WTC11 (cell line): ENCODE measurements around the gene WSCD2. TPM values are rescaled to one million over a fixed set of nuclear protein-coding genes. Genes with fewer than 3 reads are reported as not detected.

Source experiments
- ATAC-seq: fragments of 200-7000 bp; cut with Tn5 transposase; 2 replicates; pipeline ENCODE4 v1.10.0; 2021; ENCODE audit warnings: mild to moderate bottlenecking, moderate library complexity
- CTCF ChIA-PET: fragments of 300-600 bp; sonication (Branson Sonifier 250); formaldehyde crosslinking; loops from one replicate; lab custom pipeline; 2021; ENCODE audit warnings: antibody characterized with exemption; lab: Charles Lee
- POLR2A ChIA-PET: fragments of 350-600 bp; sonication (Branson Sonifier 250); formaldehyde crosslinking; loops from one replicate; lab custom pipeline; 2021; ENCODE audit warnings: antibody characterized with exemption; lab: Charles Lee
- DNase-seq: peaks from one replicate; pipeline ENCODE4 v3.0.0; 2021; ENCODE audit warnings: low spot score
- H3K27ac Mint-ChIP-seq: 2 replicates; pipeline ENCODE4 v1.8.0; 2021; ENCODE audit warnings: mixed read lengths
- H3K27me3 Mint-ChIP-seq: 2 replicates; pipeline ENCODE4 v1.8.0; 2021; ENCODE audit warnings: low read depth, mild to moderate bottlenecking, moderate library complexity, mixed read lengths
- H3K36me3 Mint-ChIP-seq: 2 replicates; pipeline ENCODE4 v1.8.0; 2021; ENCODE audit warnings: mixed read lengths
- H3K4me1 Mint-ChIP-seq: 2 replicates; pipeline ENCODE4 v1.8.0; 2022; ENCODE audit warnings: mixed read lengths
- H3K4me3 Mint-ChIP-seq: 2 replicates; pipeline ENCODE4 v1.8.0; 2021; ENCODE audit warnings: mild to moderate bottlenecking, moderate library complexity, mixed read lengths
- H3K9me3 Mint-ChIP-seq: 2 replicates; pipeline ENCODE4 v1.8.0; 2021; ENCODE audit warnings: mixed read lengths
- EMX1 ChIP-seq: fragments of 250-450 bp; sonication (Bioruptor Pico); IDR thresholded peaks from 2 replicates; pipeline ENCODE4 v1.8.0; 2021; ENCODE audit warnings: mild to moderate bottlenecking
- FOXJ3 ChIP-seq: sonication (generic); formaldehyde crosslinking; IDR thresholded peaks from 2 replicates; pipeline ENCODE4 v1.9.0; 2021; ENCODE audit warnings: missing genetic modification reagents, mild to moderate bottlenecking, borderline replicate concordance
- MYBL2 ChIP-seq: sonication (generic); formaldehyde crosslinking; IDR thresholded peaks from 2 replicates; pipeline ENCODE4 v1.8.1; 2023; ENCODE audit warnings: mild to moderate bottlenecking, moderate library complexity, missing genetic modification reagents
- NR2C2 ChIP-seq: sonication (generic); formaldehyde crosslinking; IDR thresholded peaks from 2 replicates; pipeline ENCODE4 v1.8.0; 2022; ENCODE audit warnings: mild to moderate bottlenecking, missing genetic modification reagents
- OVOL2 ChIP-seq: fragments of 250-450 bp; sonication (Bioruptor Pico); IDR thresholded peaks from 2 replicates; pipeline ENCODE4 v1.9.0; 2021; ENCODE audit warnings: mild to moderate bottlenecking, borderline replicate concordance
- TEAD1 ChIP-seq: sonication (generic); formaldehyde crosslinking; IDR thresholded peaks from 2 replicates; pipeline ENCODE4 v1.8.0; 2022; ENCODE audit warnings: mild to moderate bottlenecking, missing genetic modification reagents
- ZNF121 ChIP-seq: sonication (generic); formaldehyde crosslinking; IDR thresholded peaks from 2 replicates; pipeline ENCODE4 v1.8.0; 2023; ENCODE audit warnings: missing genetic modification reagents
- ZNF423 ChIP-seq: fragments of 250-450 bp; sonication (Bioruptor Pico); IDR thresholded peaks from 2 replicates; pipeline ENCODE4 v2.1.2; 2022; ENCODE audit warnings: mild to moderate bottlenecking, moderate library complexity
- ZNF671 ChIP-seq: fragments of 250-450 bp; sonication (Bioruptor Pico); IDR thresholded peaks from 2 replicates; pipeline ENCODE4 v1.8.0; 2021; ENCODE audit warnings: mild to moderate bottlenecking
- total RNA-seq: library from RNA; stranded (reverse); gene quantifications from 3 replicates; pipeline ENCODE4 v1.2.3, GENCODE V29; 2021
- TF ChIP-seq, protein P1 (sequence below): sonication (generic); formaldehyde crosslinking; IDR thresholded peaks from 2 replicates; pipeline ENCODE4 v1.8.1; 2022; ENCODE audit warnings: low read depth, missing genetic modification reagents, borderline replicate concordance
- TF ChIP-seq, protein P2 (sequence below): sonication (generic); formaldehyde crosslinking; IDR thresholded peaks from 2 replicates; pipeline ENCODE4 v1.8.0; 2023; ENCODE audit warnings: mild to moderate bottlenecking, missing genetic modification reagents
- TF ChIP-seq, protein P3 (sequence below): sonication (generic); formaldehyde crosslinking; conservative IDR thresholded peaks from 2 replicates; pipeline ENCODE4 v1.8.1; 2022; ENCODE audit warnings: mild to moderate bottlenecking, missing genetic modification reagents
- TF ChIP-seq, protein P4 (sequence below): sonication (generic); formaldehyde crosslinking; IDR thresholded peaks from 2 replicates; pipeline ENCODE4 v1.8.1; 2023; ENCODE audit warnings: mild to moderate bottlenecking, missing genetic modification reagents
- TF ChIP-seq, protein P5 (sequence below): sonication (generic); formaldehyde crosslinking; IDR thresholded peaks from 2 replicates; pipeline ENCODE4 v1.8.1; 2023; ENCODE audit warnings: mild to moderate bottlenecking, missing genetic modification reagents, moderate library complexity
- TF ChIP-seq, protein P6 (sequence below): fragments of 200-600 bp; IDR thresholded peaks from 2 replicates; pipeline ENCODE4 v1.8.0; 2022; ENCODE audit warnings: antibody characterized with exemption

Gene WSCD2
- total RNA-seq, 1 experiment from 2014 or later = 1.1 TPM

DNA sequence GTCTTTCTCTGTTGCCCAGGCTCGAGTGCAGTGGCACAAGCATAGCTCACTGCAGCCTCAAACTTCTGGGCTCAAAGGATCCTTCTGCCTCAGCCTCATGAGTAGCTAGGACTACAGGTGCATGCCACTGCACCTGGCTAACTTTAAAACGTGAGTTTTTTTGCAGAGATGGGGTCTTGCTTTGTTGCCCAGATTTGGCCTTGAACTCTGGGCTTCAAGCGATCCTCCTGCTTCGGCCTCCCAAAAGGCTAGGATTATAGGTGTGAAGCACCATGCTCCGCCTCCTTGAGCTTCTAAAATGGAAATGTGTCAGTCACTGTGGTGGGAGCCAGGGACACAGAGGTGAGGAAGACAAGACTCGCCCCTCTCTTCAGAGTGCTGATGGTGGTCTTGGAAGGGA is 45.6 kb downstream of the WSCD2 start:
- ChIA-PET POLR2A (no interaction called here), CTCF (interaction anchor here (1.2 to 2.8 kb wide), 4 partner anchors 8 to 263 kb away, joined by 3 to 10 read pairs (median 4); partner anchors contain the start of gene WSCD2)
- Mint-ChIP-seq H3K4me1 (peaks cover 44% of the 10 kb centered on the region), H3K4me3 (no peak overlapping the region), H3K9me3 (peaks cover 17% of the 10 kb centered on the region), H3K27me3 (no peaks in the 10 kb centered on the region; the same call in 1 of the 2 replicates), H3K36me3 (peaks cover 11% of the 10 kb centered on the region), H3K27ac (no peak overlapping the region)
- peak; percentile 84 for TF ChIP-seq ZNF121
- TF ChIP-seq, protein P1, sequence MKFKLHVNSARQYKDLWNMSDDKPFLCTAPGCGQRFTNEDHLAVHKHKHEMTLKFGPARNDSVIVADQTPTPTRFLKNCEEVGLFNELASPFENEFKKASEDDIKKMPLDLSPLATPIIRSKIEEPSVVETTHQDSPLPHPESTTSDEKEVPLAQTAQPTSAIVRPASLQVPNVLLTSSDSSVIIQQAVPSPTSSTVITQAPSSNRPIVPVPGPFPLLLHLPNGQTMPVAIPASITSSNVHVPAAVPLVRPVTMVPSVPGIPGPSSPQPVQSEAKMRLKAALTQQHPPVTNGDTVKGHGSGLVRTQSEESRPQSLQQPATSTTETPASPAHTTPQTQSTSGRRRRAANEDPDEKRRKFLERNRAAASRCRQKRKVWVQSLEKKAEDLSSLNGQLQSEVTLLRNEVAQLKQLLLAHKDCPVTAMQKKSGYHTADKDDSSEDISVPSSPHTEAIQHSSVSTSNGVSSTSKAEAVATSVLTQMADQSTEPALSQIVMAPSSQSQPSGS = no peak
- TF ChIP-seq, protein P2, sequence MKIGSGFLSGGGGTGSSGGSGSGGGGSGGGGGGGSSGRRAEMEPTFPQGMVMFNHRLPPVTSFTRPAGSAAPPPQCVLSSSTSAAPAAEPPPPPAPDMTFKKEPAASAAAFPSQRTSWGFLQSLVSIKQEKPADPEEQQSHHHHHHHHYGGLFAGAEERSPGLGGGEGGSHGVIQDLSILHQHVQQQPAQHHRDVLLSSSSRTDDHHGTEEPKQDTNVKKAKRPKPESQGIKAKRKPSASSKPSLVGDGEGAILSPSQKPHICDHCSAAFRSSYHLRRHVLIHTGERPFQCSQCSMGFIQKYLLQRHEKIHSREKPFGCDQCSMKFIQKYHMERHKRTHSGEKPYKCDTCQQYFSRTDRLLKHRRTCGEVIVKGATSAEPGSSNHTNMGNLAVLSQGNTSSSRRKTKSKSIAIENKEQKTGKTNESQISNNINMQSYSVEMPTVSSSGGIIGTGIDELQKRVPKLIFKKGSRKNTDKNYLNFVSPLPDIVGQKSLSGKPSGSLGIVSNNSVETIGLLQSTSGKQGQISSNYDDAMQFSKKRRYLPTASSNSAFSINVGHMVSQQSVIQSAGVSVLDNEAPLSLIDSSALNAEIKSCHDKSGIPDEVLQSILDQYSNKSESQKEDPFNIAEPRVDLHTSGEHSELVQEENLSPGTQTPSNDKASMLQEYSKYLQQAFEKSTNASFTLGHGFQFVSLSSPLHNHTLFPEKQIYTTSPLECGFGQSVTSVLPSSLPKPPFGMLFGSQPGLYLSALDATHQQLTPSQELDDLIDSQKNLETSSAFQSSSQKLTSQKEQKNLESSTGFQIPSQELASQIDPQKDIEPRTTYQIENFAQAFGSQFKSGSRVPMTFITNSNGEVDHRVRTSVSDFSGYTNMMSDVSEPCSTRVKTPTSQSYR (CRISPR knock-in tag) = no peak
- no peak for TF ChIP-seq FOXJ3 (CRISPR knock-in tag)
- TF ChIP-seq NR2C2 (CRISPR knock-in tag) = no peak
- ATAC-seq (no peak), DNase-seq (no peak)

DNA sequence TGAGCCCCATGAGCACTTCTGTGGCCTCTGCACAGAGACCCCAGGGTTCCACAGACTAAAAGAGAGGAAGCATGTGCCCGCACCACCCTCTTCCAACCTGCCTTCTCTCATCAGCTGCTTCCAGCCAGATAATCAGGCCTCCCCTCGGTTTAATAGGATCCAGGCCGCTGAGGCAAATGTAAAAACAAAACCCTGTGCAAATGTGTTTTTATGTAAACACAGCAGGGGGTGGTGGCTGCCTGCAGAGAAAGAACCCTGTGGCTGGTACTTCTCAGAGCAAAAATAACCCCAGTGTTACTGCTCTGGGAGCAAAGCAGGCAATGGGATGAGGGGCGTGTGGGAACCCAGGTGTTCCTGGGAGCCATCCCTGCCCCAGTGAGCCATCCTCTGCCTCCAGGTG is 46.2 kb downstream of the WSCD2 start:
- peaks cover 17% of the 10 kb centered on the region for H3K9me3 Mint-ChIP-seq
- DNase-seq = peak; percentile 17
- no peak overlapping the region for H3K4me3 Mint-ChIP-seq
- peak overlapping the region; percentile 65 for H3K27ac Mint-ChIP-seq
- H3K27me3 Mint-ChIP-seq = no peaks in the 10 kb centered on the region; the same call in 1 of the 2 replicates
- no peak for TF ChIP-seq NR2C2 (CRISPR knock-in tag)
- TF ChIP-seq, protein P3, sequence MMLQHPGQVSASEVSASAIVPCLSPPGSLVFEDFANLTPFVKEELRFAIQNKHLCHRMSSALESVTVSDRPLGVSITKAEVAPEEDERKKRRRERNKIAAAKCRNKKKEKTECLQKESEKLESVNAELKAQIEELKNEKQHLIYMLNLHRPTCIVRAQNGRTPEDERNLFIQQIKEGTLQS (CRISPR knock-in tag) = no peak
- TF ChIP-seq ZNF423 (CRISPR knock-in tag) = peak; percentile 92
- TF ChIP-seq, protein P4, sequence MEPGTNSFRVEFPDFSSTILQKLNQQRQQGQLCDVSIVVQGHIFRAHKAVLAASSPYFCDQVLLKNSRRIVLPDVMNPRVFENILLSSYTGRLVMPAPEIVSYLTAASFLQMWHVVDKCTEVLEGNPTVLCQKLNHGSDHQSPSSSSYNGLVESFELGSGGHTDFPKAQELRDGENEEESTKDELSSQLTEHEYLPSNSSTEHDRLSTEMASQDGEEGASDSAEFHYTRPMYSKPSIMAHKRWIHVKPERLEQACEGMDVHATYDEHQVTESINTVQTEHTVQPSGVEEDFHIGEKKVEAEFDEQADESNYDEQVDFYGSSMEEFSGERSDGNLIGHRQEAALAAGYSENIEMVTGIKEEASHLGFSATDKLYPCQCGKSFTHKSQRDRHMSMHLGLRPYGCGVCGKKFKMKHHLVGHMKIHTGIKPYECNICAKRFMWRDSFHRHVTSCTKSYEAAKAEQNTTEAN = no peak
- TF ChIP-seq TEAD1 = peak; percentile 49; the same call in 1 of the 2 replicates
- ATAC-seq = peak; percentile 38
- CTCF ChIA-PET = interaction anchor here (1.5 kb wide), 1 partner anchor 46 kb away, joined by 6 read pairs; the partner anchor contains the start of gene WSCD2
- POLR2A ChIA-PET = no interaction called here
- peaks cover 45% of the 10 kb centered on the region for H3K4me1 Mint-ChIP-seq
- H3K36me3 Mint-ChIP-seq = peaks cover 11% of the 10 kb centered on the region

DNA sequence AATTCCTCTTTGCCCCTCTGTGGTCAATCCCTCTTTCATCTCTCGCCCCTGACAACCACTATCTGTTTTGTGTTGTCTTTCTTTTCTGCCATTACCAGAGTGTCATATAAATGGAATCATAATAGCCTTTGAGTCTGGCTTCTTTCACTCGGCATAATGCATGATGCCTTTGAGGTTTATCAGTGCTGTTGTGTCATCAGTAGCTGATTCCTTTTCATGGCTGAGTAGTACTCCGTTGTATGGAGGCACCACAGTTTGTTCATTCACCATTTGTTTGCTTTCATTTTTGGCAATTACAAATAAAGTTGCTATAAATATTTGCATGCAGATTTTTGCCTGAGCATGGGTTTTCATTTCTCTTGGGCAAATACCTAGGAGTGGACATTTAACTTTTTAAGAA is 47.2 kb downstream of the WSCD2 start:
- Mint-ChIP-seq H3K27me3 (no peaks in the 10 kb centered on the region; the same call in 1 of the 2 replicates), H3K4me3 (no peak overlapping the region), H3K27ac (no peak overlapping the region; the same call in 1 of the 2 replicates), H3K9me3 (peaks cover 17% of the 10 kb centered on the region), H3K4me1 (peaks cover 43% of the 10 kb centered on the region), H3K36me3 (peaks cover 11% of the 10 kb centered on the region)
- ChIA-PET POLR2A (no interaction called here), CTCF (no interaction called here)
- DNase-seq (no peak), ATAC-seq (no peak)
- TF ChIP-seq EMX1 (CRISPR knock-in tag) = no peak

DNA sequence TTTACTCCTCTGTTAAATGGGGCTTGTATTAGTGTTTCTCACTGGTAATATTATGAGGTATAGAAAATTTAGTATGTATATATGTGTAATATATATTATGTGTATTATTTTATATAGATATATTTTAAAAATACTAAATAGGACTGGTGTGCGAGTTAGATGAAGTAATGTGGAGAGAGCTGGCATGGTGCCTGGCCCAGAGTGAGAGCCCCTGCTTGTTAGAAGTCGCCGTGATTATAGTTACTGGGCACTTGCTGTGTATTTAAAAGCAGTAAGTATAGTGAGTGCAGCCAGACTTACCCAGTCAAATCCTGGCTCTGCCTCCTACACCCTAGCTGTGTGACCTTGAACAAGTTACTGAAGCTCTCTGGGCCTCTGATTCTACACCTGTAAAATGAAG is 48.0 kb downstream of the WSCD2 start:
- CTCF ChIA-PET = no interaction called here

More for the DNA sequence above, 48.0 kb downstream of the WSCD2 start:
- Mint-ChIP-seq H3K4me1 (peaks cover 47% of the 10 kb centered on the region), H3K36me3 (peaks cover 11% of the 10 kb centered on the region), H3K9me3 (peaks cover 17% of the 10 kb centered on the region), H3K4me3 (no peak overlapping the region), H3K27me3 (no peaks in the 10 kb centered on the region; the same call in 1 of the 2 replicates), H3K27ac (no peak overlapping the region)
- POLR2A ChIA-PET = no interaction called here
- DNase-seq = no peak
- TF ChIP-seq ZNF671 (CRISPR knock-in tag) (no peak), MYBL2 (no peak), OVOL2 (CRISPR knock-in tag) (no peak)
- TF ChIP-seq, protein P5, sequence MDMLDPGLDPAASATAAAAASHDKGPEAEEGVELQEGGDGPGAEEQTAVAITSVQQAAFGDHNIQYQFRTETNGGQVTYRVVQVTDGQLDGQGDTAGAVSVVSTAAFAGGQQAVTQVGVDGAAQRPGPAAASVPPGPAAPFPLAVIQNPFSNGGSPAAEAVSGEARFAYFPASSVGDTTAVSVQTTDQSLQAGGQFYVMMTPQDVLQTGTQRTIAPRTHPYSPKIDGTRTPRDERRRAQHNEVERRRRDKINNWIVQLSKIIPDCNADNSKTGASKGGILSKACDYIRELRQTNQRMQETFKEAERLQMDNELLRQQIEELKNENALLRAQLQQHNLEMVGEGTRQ (CRISPR knock-in tag) = no peak
- TF ChIP-seq, protein P6, sequence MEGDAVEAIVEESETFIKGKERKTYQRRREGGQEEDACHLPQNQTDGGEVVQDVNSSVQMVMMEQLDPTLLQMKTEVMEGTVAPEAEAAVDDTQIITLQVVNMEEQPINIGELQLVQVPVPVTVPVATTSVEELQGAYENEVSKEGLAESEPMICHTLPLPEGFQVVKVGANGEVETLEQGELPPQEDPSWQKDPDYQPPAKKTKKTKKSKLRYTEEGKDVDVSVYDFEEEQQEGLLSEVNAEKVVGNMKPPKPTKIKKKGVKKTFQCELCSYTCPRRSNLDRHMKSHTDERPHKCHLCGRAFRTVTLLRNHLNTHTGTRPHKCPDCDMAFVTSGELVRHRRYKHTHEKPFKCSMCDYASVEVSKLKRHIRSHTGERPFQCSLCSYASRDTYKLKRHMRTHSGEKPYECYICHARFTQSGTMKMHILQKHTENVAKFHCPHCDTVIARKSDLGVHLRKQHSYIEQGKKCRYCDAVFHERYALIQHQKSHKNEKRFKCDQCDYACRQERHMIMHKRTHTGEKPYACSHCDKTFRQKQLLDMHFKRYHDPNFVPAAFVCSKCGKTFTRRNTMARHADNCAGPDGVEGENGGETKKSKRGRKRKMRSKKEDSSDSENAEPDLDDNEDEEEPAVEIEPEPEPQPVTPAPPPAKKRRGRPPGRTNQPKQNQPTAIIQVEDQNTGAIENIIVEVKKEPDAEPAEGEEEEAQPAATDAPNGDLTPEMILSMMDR = no peak
- no peak for ATAC-seq
